ENCODE results near the gene PUS10.
A peak's percentile ranks its signal among the peaks of the same experiment; 100 is the strongest.

GRCh38 chr2:61017003-61017555 is 976 bp downstream of the PUS10 start:
- peak; percentile 35 for TF ChIP-seq POLR2A (IDR thresholded peaks at IDR 0.05)
- no peak for TF ChIP-seq CTCF (IDR thresholded peaks at IDR 0.05)
- TF ChIP-seq POLR2AphosphoS5 (IDR thresholded peaks at IDR 0.05) = peak in 2 of 3 donors; percentile 10 to 73
- TF ChIP-seq EP300 (IDR thresholded peaks at IDR 0.05; ENCODE audit: low read depth) = peak; percentile 27
